ENCODE measurements around the gene ATP6V0A4.

DNA sequence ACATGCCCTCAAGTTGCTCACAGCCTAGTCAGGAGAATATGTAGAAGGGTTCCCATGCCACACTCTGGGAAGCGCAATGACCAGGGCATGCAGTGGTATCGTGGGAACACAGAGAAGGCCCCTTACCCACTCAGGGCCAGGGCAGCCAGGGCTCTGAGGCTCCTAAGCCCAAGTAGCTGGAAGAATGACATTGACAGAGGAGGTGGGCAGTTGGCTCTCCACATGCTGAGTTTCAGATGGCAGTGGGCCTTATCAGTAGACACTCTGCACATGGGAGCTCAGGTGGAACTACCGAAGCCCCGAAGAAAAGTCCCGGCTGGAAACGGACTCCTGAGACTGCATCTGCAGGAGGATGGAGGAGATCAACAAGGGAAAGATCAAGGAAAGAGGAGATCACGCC, 81.1 kb downstream of the ATP6V0A4 start:
- TF ChIP-seq CTCF (IDR thresholded peaks at IDR 0.05; ENCODE audit: insufficient read depth, low read length) (no peak), POLR2AphosphoS5 (IDR thresholded peaks at IDR 0.05; ENCODE audit: low read depth) (no peak), GABPA (IDR thresholded peaks at IDR 0.05; ENCODE audit: low read depth) (no peak), SPI1 (IDR thresholded peaks at IDR 0.05; ENCODE audit: borderline replicate concordance, low read depth) (no peak)
- TF ChIP-seq, protein P1, sequence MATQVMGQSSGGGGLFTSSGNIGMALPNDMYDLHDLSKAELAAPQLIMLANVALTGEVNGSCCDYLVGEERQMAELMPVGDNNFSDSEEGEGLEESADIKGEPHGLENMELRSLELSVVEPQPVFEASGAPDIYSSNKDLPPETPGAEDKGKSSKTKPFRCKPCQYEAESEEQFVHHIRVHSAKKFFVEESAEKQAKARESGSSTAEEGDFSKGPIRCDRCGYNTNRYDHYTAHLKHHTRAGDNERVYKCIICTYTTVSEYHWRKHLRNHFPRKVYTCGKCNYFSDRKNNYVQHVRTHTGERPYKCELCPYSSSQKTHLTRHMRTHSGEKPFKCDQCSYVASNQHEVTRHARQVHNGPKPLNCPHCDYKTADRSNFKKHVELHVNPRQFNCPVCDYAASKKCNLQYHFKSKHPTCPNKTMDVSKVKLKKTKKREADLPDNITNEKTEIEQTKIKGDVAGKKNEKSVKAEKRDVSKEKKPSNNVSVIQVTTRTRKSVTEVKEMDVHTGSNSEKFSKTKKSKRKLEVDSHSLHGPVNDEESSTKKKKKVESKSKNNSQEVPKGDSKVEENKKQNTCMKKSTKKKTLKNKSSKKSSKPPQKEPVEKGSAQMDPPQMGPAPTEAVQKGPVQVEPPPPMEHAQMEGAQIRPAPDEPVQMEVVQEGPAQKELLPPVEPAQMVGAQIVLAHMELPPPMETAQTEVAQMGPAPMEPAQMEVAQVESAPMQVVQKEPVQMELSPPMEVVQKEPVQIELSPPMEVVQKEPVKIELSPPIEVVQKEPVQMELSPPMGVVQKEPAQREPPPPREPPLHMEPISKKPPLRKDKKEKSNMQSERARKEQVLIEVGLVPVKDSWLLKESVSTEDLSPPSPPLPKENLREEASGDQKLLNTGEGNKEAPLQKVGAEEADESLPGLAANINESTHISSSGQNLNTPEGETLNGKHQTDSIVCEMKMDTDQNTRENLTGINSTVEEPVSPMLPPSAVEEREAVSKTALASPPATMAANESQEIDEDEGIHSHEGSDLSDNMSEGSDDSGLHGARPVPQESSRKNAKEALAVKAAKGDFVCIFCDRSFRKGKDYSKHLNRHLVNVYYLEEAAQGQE (IDR thresholded peaks at IDR 0.05; ENCODE audit: insufficient replicate concordance, low read depth) = no peak
